ENCODE data around the gene INPP5B.

The INPP5B gene

DNA sequence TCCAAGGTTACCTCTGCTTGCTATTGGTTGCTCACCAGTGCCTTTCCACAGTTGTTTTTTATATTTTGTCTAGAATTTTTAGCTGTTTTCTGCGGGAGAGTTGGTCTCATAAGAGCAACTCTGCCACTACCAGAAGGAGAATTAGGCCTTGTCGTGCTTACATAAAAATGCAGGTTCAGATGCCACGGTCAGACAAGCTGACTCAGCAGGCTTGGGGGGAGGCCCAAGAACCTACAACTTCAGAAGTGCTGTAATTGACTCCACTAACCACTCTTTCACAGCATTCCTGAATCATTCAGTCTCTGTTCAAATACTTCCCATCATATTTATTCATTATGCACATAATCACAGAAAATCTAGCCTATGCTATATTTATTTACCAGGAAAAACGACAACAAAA is 115.7 kb downstream of the INPP5B start:
- no peak for DNase-seq

DNA sequence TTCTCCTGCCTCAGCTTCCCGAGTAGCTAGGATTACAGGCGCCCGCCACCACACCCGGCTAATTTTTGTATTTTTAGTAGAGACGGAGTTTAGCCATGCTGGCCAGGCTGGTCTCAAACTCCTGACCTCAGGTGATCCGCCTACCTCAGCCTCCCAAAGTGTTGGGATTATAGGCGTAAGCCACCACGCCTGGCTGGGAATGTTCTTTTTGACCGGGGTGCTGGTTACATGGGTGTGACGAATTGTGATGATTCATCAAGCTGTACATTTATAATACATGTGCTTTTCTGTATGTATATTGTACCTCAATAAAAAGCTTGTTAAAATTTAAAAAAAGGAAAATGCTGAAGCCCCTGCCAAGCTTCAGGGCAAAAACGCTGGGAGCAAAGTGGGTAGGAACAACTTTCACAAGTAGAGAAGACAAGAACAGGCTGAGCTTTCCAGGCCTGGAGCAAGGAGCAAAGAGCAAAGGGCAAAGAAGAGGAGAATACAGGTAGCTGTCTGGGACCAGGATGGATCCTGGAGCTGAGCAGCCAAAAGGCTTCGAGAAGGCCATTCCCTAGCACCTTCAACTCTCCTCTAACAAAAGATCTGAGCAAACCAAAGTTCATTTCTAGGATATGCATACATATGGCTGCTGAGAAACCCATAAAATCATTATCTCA is 118.3 kb downstream of the INPP5B start:
- DNase-seq, result no peak

DNA sequence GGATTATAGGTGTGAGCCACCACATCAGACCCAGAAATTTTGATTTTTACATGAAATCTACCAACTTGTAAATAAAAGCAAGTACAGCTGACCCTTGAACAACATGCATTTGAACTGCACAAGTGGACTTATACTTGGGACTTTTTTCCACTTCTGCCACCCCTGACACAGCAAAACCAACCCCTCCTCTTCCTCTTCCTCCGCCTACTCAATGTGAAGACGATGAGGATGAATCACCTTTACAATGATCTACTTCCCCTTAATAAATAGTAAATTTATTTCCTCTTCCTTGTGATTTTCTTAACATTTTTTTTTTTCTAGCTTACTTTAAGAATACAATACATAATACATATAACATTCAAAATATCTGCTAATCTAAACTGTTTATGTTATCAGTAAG is 121.3 kb downstream of the INPP5B start:
- no peak for DNase-seq

DNA sequence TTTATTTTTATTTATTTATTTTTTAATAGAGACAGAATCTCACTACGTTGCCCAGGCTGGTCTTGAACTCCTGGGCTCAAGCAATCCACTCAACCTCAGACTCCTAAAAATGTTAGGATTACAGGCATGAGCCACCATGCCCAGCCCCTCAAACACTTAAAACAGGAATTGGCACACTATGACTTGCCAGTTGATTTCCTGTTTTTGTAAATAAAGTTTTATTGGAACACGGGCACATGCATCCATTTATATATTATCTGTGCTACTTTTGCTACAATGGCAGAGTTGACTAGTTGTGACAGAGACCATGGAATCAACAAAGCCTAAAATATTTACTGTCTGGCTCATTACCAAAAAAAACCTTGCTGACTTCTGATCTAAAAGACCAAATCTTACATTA is 122.9 kb downstream of the INPP5B start:
- DNase-seq, result no peak

DNA sequence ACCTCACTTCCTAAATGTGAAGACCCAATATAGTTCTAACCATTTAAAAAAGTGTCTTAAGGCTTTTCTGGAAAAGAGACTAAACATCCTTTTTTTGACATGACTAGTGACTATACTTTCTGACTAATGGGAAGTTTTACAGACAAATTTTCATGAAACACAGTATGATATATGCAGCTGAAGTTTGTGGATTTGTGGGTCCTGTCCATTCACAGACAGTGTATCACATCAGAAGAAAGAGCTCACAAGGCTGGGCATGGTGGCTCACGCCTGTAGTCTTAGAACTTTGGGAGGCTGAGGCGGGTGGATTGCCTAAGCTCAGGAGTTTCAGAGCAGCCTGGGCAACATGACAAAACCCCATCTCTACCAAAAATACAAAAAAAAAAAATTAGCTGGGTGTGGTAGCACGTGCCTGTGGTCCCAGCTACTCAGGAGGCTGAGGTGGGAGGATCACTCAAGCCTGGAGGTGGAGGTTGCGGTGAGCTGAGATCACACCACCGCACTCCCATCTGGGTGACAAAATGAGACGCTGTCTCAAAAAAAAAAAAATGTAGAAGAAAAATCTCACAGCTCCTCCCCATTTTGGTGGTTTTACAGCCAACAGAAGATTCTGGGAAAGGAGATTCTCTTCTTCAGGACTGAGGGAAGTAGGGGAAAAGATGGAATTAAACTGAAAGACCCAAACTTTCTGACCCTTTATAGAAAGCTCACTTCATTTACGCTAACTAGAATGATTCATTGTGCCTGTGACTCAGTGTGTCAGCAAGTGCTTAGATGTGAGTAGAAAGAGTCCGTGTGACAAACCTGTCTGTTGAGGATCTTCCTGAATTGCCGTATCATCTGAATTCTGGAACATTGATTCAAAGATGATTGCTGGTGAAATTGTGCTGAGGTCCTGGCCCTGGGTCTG is 123.7 kb downstream of the INPP5B start:
- DNase-seq, result no peak

DNA sequence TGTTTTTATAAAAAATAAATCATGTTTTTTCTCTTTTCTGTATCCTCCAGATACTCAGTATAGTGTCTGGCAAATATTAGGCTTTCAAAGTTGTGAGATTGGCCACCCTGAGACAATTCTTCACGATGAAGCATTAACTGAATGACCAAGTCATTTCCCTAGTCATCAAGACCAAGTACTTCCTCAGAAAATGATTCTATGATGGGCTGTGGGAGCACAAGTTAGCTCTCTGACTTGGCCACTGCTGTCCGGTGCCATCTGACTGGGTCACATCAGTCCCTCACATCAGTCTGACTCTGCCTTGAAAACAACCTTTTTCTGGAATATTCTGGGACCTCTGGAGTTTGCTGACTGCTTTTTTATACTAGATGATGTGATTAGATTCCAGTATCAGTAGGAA is 125.4 kb downstream of the INPP5B start:
- no peak for DNase-seq

DNA sequence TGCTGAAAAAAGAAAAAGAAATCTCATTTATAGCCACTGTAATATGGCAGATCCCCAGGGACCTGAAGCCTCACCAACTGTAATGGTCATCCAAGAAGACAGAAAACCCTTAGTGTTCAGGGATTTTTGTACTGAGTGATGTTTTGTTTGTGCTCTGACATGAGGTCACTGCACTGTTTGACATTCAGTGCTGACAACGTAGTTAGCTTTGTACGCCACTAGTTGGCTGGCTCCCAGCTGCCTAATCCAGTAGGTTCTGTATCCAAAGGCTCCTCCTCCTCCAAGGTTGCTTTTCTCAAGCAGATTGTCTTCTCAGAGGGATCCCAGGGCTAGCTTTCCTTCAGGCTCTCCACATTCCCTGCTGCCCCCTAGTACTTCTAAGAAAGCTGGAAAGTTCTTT is 129.4 kb downstream of the INPP5B start:
- no peak for DNase-seq

DNA sequence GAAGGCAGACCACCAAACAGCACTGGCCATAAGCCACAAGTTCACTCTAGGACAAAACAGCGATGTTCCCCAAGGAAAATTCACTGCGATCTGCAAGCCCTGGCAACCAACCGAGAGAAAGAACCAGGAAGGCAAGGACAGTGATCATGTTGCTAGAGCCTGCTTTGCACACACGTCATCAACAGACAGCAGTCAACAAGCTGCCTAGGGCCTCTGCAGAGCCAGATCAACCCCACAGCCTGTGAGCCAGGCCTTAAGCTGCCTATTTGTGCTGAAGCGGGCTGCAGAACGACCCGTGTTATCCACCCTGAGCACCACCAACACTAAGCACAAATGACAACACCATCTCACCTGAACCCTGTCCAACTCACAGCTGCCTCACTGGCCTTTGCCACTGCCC is 132.6 kb downstream of the INPP5B start:
- DNase-seq, result no peak

DNA sequence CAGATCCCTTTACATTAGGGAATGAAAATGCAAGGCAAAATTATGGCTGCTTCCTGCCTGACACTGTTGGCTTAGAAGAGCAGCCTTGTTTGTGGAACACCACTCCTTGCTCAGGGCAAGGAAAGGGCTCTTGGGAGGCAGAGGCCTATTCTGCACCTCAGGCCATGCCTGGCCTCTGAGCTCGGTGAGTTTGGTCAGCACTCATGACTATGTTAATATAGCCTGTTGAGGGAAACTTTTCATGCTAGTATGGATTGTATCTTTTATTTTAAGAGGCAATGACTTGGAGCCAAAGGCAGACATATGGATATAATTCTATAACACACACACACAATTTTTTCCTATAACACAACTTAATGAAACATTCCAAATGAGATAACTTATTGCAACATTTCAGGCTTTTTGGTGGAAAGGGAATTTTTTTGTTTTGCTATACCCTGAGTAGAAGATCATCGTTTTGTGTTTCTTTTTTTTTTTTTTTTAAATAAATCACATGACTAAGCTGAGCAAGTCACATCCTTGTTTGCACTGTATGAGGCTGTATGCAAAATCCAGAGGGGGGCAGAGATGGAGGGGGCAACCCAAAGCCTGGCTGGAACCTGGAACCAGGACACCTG is 133.2 kb downstream of the INPP5B start:
- DNase-seq, result no peak

DNA sequence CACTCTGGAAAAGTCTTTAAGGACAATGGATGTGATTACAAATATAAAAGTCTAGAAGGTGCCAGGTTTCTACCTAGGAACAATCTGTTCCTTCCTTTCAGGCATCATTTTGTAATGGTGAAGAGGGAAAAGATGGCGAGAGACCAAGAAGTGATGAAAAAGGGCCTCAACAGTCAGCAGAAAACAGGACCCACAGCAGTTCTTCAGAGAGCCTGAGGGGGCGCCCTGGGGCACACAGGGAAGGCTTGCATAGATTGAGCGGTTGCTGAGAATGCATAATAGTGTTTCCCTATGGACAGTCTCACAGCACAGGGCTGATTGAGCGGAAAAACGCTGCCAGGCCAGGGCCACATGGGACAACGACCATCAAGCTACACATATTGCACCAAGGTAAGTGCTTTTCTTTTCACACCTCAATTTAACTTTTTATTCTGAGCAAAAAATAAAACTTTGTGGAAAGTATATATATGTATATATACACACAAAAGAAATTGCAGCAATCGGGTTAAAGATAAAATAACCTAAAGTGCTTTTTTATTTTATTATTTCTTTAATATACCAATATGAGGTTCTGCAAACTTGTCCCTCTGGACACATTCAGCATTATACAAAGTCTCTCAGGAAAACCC is 135.7 kb downstream of the INPP5B start:
- DNase-seq, result no peak
